Vagina (tissue), 2 donors: Measurements from ENCODE around the gene APBB1IP.

ENCODE experiments used
- POLR2A ChIP-seq, 2 donors: fragments of 450-650 bp; IDR thresholded peaks; one replicate each; pipeline ENCODE4 v1.6.1; 2017; ENCODE audit warnings: antibody characterized with exemption in 2 of 2, mild to moderate bottlenecking in 2 of 2, moderate library complexity in 2 of 2
- POLR2AphosphoS5 ChIP-seq, 2 donors: sonication (generic); formaldehyde crosslinking; IDR thresholded peaks; one replicate each; pipeline ENCODE4 v1.9.0; 2017; ENCODE audit warnings: antibody characterized with exemption in 2 of 2, mild to moderate bottlenecking in 2 of 2, low read depth in 1 of 2; ENCODE audit not compliant: insufficient read depth in 1 of 2
- TF ChIP-seq, protein P1 (sequence below), 3 experiments: fragments of 450-650 bp in 2 of 3; fragments of 200-600 bp in 1 of 3; sonication (generic) in 1 of 3; IDR thresholded peaks; one replicate each; pipeline ENCODE4 v1.5.1; 2017 to 2019; ENCODE audit warnings: antibody characterized with exemption in 3 of 3, mild to moderate bottlenecking in 2 of 3, moderate library complexity in 2 of 3

- TF ChIP-seq POLR2A (IDR thresholded peaks at IDR 0.05) (no peak), POLR2AphosphoS5 (IDR thresholded peaks at IDR 0.05; ENCODE audit: insufficient read depth in 1 of 2, low read depth in 1 of 2) (no peak)
- TF ChIP-seq, protein P1, sequence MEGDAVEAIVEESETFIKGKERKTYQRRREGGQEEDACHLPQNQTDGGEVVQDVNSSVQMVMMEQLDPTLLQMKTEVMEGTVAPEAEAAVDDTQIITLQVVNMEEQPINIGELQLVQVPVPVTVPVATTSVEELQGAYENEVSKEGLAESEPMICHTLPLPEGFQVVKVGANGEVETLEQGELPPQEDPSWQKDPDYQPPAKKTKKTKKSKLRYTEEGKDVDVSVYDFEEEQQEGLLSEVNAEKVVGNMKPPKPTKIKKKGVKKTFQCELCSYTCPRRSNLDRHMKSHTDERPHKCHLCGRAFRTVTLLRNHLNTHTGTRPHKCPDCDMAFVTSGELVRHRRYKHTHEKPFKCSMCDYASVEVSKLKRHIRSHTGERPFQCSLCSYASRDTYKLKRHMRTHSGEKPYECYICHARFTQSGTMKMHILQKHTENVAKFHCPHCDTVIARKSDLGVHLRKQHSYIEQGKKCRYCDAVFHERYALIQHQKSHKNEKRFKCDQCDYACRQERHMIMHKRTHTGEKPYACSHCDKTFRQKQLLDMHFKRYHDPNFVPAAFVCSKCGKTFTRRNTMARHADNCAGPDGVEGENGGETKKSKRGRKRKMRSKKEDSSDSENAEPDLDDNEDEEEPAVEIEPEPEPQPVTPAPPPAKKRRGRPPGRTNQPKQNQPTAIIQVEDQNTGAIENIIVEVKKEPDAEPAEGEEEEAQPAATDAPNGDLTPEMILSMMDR (IDR thresholded peaks at IDR 0.05), result no peak
Observed at GRCh38 chr10:26489081-26489480, 50.9 kb downstream of the APBB1IP start.
